ENCODE measurements around the gene BMPR1A.
"Not testable (repeated sequence)": the region's sequence is repeated elsewhere in the genome, so short reads cannot be mapped to it uniquely, and the experiment has no call there.

BMPR1A gene

DNA sequence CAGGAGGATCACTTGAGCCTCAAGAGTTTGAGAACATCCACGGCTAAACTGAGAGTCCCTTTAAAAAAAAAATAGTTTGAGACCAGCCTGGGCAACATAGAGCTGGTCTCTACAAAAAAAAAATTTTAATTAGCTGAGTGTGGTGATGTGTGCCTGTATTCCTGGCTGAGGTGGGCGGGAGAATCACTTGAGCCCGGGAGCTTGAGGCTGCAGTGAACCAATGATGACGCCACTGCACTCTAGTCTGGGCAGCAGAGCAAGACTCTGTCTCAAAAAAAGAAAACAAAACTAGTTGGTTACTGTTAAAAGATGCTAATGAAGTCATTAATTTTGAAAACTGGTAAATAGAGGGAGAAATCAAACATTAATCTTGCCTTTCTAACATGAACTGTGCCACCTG, 124.6 kb downstream of the BMPR1A start:
- DNase-seq (ENCODE audit: low read depth in 3 of 3): no peak

DNA sequence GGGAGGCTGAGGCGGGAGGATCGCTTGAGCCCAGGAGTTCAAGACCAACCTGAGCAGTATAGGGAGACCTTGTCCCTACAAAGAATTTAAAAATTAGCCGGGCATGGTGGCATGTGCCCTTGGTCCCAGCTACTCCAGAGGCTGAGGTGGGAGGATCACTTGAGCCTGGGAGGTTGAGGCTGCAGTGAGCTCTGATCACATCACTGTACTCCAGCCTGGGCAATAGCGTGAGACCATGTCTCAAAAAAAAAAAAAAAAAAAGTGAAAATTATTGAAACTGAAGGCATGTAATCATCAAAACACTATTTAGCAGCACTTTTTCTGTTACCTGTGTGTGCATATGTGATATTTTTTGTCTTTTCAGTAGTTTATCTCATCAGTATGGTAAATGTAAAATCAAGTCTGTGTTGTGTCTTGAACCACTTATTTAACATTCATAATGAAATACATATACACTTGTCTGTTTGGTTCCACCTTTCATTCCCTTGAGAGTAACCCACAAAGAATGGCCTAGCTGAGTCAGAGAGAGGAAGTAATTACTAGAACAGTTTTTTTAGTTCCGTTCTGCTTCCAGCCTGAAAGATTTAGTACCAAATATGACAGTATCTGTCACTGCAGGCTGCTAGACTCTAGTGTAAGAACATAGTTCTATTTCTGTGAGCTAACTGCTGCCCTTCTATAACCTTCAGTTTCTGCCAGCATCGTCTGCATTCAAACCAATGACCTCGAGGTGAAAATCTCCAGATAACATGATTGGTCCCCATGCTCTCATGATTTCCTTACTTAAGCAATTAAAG, 132.4 kb downstream of the BMPR1A start:
- DNase-seq (ENCODE audit: low read depth in 3 of 3): no peak

DNA sequence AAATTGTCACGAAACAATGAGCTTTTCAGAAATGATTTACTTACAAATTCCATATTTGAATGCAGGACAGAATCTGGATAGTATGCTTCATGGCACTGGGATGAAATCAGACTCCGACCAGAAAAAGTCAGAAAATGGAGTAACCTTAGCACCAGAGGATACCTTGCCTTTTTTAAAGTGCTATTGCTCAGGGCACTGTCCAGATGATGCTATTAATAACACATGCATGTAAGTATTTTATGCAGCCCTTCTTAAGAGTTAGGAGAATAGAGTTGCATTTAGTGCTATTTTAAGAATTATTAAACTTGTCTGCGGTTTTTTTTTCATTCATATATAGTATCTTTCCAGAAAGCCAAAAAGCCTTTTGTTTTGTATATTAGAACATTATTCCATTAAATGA, 133.6 kb downstream of the BMPR1A start:
- DNase-seq (ENCODE audit: low read depth in 3 of 3): no peak

DNA sequence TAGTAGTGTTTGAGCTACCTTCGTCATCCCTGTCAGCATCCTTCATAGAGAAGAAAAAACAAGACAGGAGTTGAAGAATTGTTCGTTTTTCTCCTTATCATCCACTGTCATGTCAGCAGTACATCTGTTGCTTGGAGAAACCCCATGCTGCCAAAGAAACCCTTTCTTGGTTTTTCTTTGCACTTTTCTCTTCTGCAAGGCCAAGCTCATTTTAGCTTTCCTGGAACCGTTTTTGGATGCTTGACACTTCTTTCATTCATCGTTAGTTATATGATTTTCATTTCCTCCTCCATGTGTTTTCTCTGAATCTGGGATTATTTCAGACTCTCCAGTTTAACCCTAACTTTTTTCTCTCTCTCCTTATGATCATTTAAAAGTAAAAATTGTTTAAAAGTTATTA, 142.1 kb downstream of the BMPR1A start:
- no peak for DNase-seq (ENCODE audit: low read depth in 3 of 3)

DNA sequence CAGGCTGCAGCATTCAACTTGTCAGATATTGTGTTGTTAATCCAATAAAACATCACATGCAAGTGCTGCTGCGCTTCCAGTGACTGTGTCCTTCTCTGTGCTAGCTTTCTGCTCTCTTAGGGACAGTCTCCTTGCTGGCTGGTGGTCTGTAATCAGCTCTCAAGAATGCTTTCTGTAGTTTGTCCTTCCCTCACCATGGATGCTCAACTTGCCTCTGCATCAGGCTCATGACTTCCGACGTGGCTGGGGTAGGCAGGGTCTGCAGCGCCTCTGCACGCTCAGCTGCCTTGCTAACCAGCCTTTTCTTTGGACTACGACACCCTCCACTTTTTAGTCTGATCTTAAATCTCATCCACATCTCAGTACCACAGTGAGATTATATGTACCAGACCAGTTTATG, 142.7 kb downstream of the BMPR1A start:
- no peak for DNase-seq (ENCODE audit: low read depth in 3 of 3)

DNA sequence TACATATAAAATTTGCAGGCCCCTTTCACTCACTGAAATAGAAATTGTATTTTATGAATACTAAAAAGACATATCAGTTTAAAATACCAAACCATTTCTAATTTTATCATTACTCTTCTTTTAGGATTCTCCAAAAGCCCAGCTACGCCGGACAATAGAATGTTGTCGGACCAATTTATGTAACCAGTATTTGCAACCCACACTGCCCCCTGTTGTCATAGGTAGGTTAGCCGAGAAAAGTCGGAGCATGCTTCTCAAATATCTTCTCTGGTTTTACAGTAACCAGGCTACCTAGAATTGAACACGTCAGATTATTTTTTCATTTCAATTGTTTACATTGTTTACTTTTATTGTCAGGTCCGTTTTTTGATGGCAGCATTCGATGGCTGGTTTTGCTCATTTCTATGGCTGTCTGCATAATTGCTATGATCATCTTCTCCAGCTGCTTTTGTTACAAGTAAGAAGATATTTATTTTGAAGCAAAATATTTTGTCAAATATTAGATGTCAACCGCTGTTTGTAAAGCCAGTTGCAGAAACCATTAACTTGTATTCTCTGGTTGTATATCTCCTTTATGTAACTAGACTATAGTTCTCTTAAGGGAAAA, 143.4 kb downstream of the BMPR1A start:
- peak in 2 of 3 donors; percentile 3 to 36 for DNase-seq (ENCODE audit: low read depth in 3 of 3)

DNA sequence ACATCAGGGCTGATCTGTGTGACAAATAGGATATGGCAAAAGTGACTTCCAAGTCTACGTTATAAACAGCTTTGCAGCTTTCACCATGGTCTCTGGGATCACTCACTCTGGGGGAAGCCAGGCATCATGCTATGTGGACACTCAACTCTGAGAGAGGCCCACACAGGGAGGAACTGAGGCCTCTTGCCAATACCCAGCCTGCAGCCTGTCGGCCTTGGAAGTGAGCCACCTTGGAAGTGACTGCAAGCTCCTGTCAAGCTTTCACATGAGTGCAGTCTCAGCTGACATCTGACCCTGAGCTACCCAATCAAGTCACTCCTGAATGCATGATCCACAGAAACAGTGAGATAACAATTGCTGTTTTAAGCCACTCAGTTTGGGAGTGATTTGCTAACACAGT, 144.5 kb downstream of the BMPR1A start:
- DNase-seq (ENCODE audit: low read depth in 3 of 3): no peak

DNA sequence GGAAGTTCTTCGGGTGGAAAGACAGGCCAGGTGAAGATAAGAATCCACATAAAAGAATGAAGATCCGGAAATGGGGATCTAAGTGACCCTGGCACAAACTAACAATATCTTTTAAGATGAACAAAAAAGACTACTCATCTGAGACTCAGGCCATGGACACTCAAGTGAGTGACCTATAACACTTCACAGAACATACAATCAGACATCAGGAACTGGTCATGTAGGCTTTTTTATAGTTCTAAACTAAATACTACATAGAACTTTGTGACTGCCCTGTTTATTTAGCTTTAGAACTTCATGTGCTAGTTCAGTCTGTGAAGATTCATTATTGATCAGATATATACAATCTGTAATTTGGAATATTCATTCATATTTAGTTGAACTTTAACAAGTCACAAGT, 148.2 kb downstream of the BMPR1A start:
- DNase-seq (ENCODE audit: low read depth in 3 of 3): no peak

DNA sequence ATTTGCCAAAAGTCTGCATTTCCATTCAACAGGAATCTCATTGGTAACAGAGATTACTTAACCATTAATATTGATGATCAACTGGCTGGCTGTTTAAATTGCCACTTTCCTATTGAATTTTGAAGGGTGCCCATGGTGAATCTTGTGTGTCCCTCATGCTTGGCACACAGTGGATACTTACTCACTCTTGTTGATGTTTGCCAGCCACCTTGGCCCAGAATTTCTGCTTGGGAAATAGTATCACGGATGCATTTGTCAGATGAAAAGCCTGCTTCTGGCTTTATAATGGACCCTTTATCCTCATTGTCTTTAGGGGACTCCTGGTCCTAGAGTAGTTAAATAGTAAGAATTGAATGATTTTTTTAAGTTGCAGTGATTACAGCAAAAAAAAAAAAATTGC, 149.0 kb downstream of the BMPR1A start:
- no peak for DNase-seq (ENCODE audit: low read depth in 3 of 3)

DNA sequence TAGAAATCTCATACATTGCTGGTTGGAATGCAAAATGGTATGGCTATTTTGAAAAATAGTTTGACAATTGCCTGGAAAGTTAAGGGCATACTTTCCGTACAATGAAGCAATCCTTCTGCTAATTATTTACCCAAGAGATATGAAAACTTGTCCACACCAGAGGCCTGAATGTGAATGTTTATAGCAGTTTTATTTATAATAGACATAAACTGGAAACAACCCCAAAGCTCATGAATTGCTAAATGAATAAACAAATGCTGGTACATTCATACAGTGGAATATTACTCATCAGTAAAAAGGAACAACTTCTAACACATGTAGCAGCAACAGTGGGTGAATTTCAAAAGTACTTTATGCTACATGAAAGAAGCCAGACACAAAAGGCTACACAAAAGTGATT, 158.3 kb downstream of the BMPR1A start:
- no peak for DNase-seq (ENCODE audit: low read depth in 3 of 3)

DNA sequence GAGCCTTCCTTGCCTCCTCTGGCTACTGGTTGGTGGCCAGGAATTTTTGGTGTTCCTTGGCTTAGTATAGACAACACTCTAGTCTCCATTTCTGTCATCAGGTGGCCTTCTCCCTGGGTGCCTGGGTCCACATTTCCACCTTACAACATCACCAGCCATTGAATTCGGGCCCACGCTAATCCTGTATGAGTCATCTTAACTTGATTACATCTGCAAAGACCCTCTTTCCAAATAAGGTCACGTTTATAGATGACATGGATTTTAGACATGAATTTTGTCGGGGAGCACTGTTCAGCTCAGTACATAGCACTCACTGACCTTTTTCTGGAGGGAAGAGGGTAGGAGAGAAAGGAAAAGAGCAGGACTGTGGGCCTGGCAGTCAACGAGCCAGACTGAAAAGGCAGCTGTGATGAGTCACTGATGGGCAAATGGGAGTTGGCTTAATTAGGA, 161.6 kb downstream of the BMPR1A start:
- DNase-seq (ENCODE audit: low read depth in 3 of 3): no peak

DNA sequence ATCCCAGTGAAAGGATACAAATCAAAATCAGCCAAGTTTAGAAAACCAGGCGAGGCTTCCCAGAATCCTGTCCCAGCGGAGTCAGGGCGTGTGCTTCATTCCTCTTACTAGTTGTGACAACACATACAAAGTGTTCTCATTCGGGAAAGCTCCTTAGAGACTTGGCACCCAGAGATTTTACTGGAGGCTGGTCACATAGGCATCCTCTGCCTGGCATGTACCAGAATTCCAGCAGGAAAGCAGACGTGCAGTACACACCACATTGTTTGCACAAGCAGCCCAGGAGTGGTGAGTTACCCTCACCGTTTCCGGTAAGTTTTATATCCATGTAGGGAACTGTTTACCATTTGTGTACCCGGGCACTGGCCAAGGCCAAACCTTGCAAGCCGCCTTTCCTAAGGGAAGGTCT, 166.1 kb downstream of the BMPR1A start:
- no peak for DNase-seq (ENCODE audit: low read depth in 3 of 3)

DNA sequence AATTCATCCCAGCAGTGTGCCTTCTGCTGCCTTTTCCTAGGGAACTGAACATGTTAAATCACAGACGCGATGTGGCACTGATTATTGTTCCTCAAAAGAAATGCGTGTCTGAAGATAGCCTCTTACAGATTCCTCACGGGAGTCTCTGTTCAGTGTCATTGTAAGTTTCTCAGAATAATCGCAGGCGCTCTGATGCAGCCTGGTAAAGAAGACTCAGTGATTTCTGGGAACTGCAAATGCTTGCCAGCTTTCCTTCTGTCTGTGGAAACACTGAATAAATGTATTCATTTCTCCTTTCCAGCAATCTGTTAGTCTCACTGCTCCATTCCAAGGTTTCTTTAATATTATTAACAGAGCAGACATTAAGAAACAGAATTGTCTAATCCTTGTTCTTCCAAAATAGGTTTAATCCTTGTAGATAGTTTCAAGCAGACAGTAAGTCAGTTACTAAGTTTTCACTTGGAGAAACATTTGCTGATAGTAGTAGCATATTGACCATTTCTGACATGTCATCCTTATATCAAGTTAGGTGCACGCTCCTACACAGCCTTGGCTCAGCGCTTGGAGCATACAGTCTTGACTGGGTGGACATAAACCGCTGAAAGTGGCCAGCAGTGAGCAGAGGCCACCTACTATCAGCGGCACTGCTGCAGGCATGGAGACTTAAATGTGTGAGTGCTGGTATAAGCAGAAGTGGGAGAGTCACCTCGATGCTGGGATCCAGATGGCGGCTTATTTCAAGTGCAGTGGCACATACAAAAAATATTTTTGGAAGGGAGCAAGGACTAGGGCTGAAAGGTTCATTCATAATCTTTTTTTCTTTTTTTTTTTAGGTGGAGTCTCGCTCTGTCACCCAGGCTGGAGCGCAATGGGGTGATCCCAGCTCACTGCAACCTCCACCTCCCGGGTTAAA, 173.3 kb downstream of the BMPR1A start:
- no peak for DNase-seq (ENCODE audit: low read depth in 3 of 3)

DNA sequence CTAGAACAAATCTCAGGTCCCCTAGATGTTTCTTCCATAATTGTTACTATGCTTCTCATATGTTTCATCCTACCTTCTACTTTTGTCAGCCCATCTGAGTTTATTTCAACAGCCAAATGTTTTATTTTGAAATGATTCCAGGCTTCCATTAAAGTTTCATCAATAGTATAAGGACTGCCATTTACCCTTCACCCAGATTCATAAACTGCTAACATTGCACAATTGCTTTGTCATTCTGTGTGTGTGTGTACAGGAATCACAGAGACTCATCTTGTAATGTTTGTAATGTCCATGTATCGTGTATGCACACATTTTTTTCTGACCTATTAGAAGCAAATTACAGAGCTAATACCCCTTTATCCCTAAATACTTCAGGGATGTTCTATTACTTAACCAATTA, 175.5 kb downstream of the BMPR1A start:
- no peak for DNase-seq (ENCODE audit: low read depth in 3 of 3)

DNA sequence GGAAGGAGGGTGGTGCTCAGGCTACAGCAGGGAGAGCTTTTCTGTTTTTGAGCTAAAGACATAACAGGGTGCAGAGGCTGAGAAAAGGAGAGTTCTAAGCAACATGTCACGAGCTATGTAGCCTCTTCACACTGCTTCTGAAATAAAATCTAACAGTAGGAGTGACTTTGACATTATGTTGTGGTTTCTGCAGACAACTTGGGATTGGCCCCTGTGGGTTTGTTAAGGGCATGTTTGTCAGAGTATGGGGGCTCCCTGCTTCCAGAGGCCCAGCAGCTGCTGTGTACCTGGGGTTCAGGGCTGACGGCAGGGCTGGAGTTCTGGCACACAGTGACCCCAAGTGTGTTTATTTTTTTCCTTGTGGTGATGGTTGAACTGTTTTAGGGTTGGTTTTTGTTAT, 176.3 kb downstream of the BMPR1A start:
- no peak for DNase-seq (ENCODE audit: low read depth in 3 of 3)

DNA sequence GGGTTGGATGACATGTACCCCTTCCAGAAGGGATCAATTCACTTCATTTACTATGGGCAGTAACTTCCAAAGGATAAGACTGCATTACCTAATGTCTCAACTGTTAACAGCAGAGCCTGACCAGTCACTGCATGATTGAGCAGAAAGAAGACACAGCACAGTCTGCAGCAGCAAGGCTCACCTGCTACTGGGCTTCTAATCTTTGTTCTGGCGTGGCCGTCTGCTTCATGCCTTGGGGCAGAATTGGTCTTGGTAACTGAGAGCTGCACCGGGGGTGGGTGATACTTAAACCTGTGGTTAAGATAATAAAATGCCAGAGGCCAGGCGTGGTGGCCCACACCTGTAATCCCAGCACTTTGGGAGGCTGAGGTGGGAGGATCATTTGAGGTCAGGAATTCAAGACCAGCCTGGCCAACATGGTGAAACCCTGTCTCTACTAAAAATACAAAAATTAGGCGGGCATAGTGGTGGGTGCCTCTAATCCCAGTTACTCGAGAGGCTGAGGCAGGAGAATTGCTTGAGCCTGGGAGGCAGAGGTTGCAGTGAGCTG, 177.8 kb downstream of the BMPR1A start:
- not testable (repeated sequence) for DNase-seq (ENCODE audit: low read depth in 3 of 3)

DNA sequence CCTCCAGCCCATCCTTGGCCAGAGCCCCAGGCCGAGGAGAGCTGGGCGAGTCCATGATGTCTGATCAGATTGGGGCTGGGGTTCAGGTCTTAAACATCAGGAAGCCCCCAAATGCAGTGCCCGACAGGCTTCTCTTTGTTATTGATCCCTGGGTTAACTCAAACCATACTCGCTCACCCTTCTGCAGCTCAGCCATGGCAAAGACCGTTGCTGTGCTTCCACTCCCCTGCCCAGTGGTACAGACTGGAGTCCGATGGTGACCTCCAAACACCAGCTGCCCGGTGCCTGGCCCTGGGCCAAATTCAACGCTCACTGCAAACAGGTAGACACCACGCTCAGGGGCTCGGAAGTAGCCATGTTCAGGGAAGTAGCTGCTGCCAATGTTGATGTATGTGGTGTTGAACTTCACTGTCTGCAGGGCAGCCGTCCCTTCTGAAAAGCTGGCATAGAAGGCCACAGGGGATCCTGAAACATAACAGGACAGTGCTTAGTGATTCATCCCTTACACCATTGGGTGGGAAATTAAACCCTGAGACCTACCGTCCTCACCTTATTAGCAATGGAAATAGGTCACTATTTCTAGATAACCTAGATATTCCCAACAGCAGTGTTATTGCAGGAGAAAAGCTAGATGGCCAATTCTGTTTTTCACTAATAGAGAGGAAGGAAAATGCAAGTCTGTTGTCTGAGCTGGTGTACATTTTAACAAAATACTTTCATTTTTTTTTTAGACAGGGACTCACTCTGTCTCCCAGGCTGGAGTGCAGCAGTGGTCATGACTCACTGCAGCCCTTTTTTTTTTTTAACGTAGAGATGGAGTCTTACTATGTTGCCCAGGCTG, 180.5 kb downstream of the BMPR1A start:
- DNase-seq (ENCODE audit: low read depth in 3 of 3): no peak

DNA sequence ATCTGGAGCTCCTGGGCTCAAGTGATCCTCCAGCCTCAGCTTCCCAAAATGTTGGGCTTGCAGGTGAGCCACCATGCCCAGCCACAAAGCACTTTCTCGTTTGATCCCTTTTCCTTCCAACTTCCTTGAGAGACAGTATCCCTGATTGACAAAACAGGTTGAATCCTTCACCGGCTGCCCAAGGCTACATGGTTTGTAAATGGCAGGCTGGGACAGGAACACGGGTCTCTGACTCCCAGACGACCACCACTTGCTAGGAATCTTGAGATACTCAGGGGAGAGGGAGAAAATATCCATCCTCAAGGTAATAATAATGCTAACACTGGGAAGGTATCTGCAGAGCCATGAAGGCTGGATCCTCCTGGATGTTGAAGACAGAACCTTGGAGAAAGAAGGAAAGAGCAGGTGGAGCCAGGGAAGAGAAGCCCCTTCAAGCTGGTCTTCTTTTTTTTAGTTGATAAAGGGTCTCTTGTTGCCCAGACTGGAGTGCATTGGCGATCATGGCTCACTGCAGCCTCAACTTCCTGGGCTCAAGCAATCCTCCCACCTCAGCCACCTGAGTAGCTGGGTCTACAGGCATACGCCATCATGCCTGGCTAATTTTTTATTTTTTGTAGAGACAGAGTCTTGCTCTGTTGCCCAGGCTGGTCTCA, 181.2 kb downstream of the BMPR1A start:
- DNase-seq (ENCODE audit: low read depth in 3 of 3): no peak

DNA sequence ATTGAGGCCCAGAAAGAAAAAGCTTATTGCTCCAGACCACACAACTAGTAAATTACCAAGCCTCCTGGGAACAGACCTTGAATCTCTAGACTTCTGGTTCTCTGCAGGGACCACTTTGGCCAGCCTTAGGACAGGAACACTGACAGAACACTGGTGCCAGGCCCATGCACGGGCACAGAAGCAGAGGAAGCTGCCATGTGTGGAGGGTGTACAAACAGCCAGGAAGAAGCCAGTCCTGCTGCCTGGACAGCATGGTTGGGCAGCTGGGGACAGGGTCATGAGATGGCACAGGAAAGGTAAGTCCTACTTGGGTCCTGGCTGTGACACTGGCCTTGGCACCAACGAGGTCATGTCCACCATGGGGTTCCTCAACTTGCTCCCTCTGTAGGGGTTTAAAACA, 181.8 kb downstream of the BMPR1A start:
- no peak for DNase-seq (ENCODE audit: low read depth in 3 of 3)

DNA sequence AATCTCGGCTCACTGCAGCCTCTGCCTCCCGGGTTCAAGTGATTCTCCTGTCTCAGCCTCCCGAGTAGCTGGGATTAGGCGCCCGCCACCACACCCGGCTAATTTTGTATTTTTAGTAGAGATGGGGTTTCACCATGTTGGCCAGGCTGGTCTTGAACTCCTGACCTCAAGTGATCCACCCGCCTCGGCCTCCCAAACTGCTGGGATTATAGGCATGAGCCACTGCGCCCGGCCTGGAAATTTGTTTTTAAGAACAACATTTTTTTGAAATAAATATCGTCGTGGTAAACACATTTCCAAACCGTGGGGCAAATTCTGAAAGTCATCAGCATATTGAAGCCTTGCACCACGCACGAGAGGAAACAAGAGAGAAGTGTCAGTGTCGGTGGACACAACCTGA, 183.7 kb downstream of the BMPR1A start:
- not testable (repeated sequence) for DNase-seq (ENCODE audit: low read depth in 3 of 3)

DNA sequence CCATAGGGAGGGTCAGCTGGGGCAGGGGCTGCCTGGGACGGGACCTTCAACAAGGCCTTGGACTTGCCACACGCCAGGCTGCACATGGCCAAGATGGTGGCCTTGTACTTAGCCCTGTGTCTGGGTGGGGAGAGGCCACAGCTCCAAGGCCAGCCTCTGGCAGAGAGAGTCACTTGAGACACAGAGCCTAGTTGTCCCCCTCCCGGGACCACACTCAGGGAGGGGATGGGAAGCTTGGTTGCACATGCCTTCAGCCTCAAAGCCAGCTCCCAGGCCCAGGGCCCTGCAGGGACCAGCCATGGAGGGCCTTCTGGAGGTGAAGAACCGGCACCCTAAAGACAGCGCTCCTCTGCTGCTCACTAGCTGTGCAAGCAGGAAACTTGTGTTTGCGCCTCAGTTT, 184.3 kb downstream of the BMPR1A start:
- no peak for DNase-seq (ENCODE audit: low read depth in 3 of 3)

Measured in stimulated activated CD4-positive, alpha-beta T cell treated with anti-CD3 and anti-CD28 coated beads, TNF-alpha, amount 100 ng/mL, for 48 hours (primary cell).